NCI-H1092 (cell line): ENCODE data around the gene STX10.

Source experiments
- DNase-seq: peaks from one replicate; lab custom pipeline; 2025; lab: John Stamatoyannopoulos, UW

Gene STX10

GRCh38 chr19:13139633-13140311 lies 10.4 kb downstream of the STX10 start:
- DNase-seq = no peak

GRCh38 chr19:13138916-13139198 lies 11.3 kb downstream of the STX10 start:
- no peak for DNase-seq

- DNase-seq = no peak
Observed at GRCh38 chr19:13138171-13138915, 11.8 kb downstream of the STX10 start.

- DNase-seq = no peak
Observed at GRCh38 chr19:13137290-13137794, 12.8 kb downstream of the STX10 start.

GRCh38 chr19:13135068-13136062 lies 14.8 kb downstream of the STX10 start:
- no peak for DNase-seq

GRCh38 chr19:13134626-13135025 lies 15.5 kb downstream of the STX10 start:
- no peak for DNase-seq

- DNase-seq = no peak
Observed at GRCh38 chr19:13133241-13133870, 16.8 kb downstream of the STX10 start.

- no peak for DNase-seq
Observed at GRCh38 chr19:13132471-13133180, 17.5 kb downstream of the STX10 start.

- no peak for DNase-seq
Observed at GRCh38 chr19:13130886-13131490, 19.2 kb downstream of the STX10 start.

- no peak for DNase-seq
Observed at GRCh38 chr19:13129384-13129783, 20.8 kb downstream of the STX10 start.

GRCh38 chr19:13128583-13128982 lies 21.6 kb downstream of the STX10 start:
- no peak for DNase-seq

- DNase-seq = no peak
Observed at GRCh38 chr19:13127811-13128575, 22.2 kb downstream of the STX10 start.

- DNase-seq = no peak
Observed at GRCh38 chr19:13127051-13127450, 23.1 kb downstream of the STX10 start.

GRCh38 chr19:13122980-13123957 lies 26.9 kb downstream of the STX10 start:
- DNase-seq = no peak

- no peak for DNase-seq
Observed at GRCh38 chr19:13122275-13122878, 27.8 kb downstream of the STX10 start.

GRCh38 chr19:13121551-13122274 lies 28.5 kb downstream of the STX10 start:
- DNase-seq = no peak

- no peak for DNase-seq
Observed at GRCh38 chr19:13120817-13121216, 29.4 kb downstream of the STX10 start.

- no peak for DNase-seq
Observed at GRCh38 chr19:13120031-13120430, 30.1 kb downstream of the STX10 start.
